MM.1S (cell line): ENCODE measurements around the gene ADAMTS9.

Experiments
- DNase-seq: peaks from one replicate; pipeline ENCODE4 v3.0.0-alpha.2; 2015
- H2AFZ ChIP-seq: fragments of 300-600 bp; sonication (generic); 2 replicates; pipeline ENCODE4 v1.6.0; 2016; ENCODE audit warnings: antibody characterized with exemption, low read length
- H3F3A ChIP-seq: fragments of 300-600 bp; sonication (generic); 2 replicates; pipeline ENCODE4 v1.6.1; 2016; ENCODE audit warnings: mild to moderate bottlenecking, antibody characterized with exemption, low read length, moderate library complexity, mixed read lengths; ENCODE audit not compliant: insufficient read depth
- H3K27ac ChIP-seq: fragments of 300-600 bp; sonication (generic); 2 replicates; pipeline ENCODE4 v1.5.1; 2016; ENCODE audit warnings: mild to moderate bottlenecking, low read length
- H3K27me3 ChIP-seq: fragments of 300-600 bp; sonication (generic); replicated peaks from 2 replicates; pipeline ENCODE4 v1.6.0; 2016; ENCODE audit warnings: low read length; ENCODE audit not compliant: insufficient read depth
- H3K36me3 ChIP-seq: fragments of 300-600 bp; sonication (generic); replicated peaks from 2 replicates; pipeline ENCODE4 v1.6.1; 2016; ENCODE audit warnings: mild to moderate bottlenecking, low read length, mixed read lengths; ENCODE audit not compliant: insufficient read depth
- H3K4me1 ChIP-seq: fragments of 300-600 bp; sonication (generic); 2 replicates; pipeline ENCODE4 v1.6.1; 2016; ENCODE audit warnings: low read length, mixed read lengths
- H3K4me2 ChIP-seq: fragments of 300-600 bp; sonication (generic); 2 replicates; pipeline ENCODE4 v1.6.0; 2016; ENCODE audit warnings: low read depth, low read length
- H3K4me3 ChIP-seq: fragments of 300-600 bp; sonication (generic); 2 replicates; pipeline ENCODE4 v1.5.1; 2016; ENCODE audit warnings: low read length, mixed read lengths
- H3K79me2 ChIP-seq: fragments of 300-600 bp; sonication (generic); 2 replicates; pipeline ENCODE4 v1.6.1; 2016; ENCODE audit warnings: mixed run types, low read length, mixed read lengths
- H3K9ac ChIP-seq: fragments of 300-600 bp; sonication (generic); 2 replicates; pipeline ENCODE4 v1.6.1; 2016; ENCODE audit warnings: low read length, mixed read lengths
- H3K9me2 ChIP-seq: fragments of 300-600 bp; sonication (generic); replicated peaks from 2 replicates; pipeline ENCODE4 v1.6.1; 2016; ENCODE audit warnings: mild to moderate bottlenecking, low read length, mixed read lengths; ENCODE audit not compliant: insufficient read depth
- H3K9me3 ChIP-seq: fragments of 300-600 bp; sonication (generic); replicated peaks from 2 replicates; pipeline ENCODE4 v1.6.1; 2016; ENCODE audit warnings: mild to moderate bottlenecking, low read length, mixed read lengths; ENCODE audit not compliant: insufficient read depth
- H4K20me1 ChIP-seq: fragments of 300-600 bp; sonication (generic); 2 replicates; pipeline ENCODE4 v1.6.1; 2016; ENCODE audit warnings: mild to moderate bottlenecking, low read length, moderate library complexity, mixed read lengths; ENCODE audit not compliant: insufficient read depth
- EZH2 ChIP-seq: fragments of 300-600 bp; sonication (generic); optimal IDR thresholded peaks from 2 replicates; pipeline ENCODE3; 2017; ENCODE audit warnings: low read depth, mild to moderate bottlenecking, antibody characterized with exemption, low read length, mixed read lengths
- EZH2phosphoT487 ChIP-seq: fragments of 300-600 bp; sonication (generic); IDR thresholded peaks from 2 replicates; pipeline ENCODE4 v1.6.1; 2018; ENCODE audit warnings: antibody characterized with exemption, low read length
- TF ChIP-seq, protein P1 (sequence below): fragments of 300-600 bp; sonication (generic); IDR thresholded peaks from 2 replicates; pipeline ENCODE4 v1.5.1; 2016; ENCODE audit warnings: antibody characterized with exemption, low read length, mixed read lengths

ADAMTS9 gene

GRCh38 chr3:64645243-64645642 lies 42.6 kb downstream of the ADAMTS9 start:
- H3K36me3 ChIP-seq, result no peaks in the 10 kb centered on the region
- no peaks in the 10 kb centered on the region for H3K79me2 ChIP-seq
- H4K20me1 ChIP-seq, result no peaks in the 10 kb centered on the region
- no peaks in the 10 kb centered on the region for H3K9me2 ChIP-seq
- H2AFZ ChIP-seq, result no peak overlapping the region
- H3K9me3 ChIP-seq, result no peaks in the 10 kb centered on the region
- H3K4me2 ChIP-seq, result no peak overlapping the region
- H3F3A ChIP-seq, result no peaks in the 10 kb centered on the region
- no peaks in the 10 kb centered on the region for H3K4me1 ChIP-seq
- no peak overlapping the region for H3K27ac ChIP-seq
- DNase-seq, result no peak
- H3K4me3 ChIP-seq, result no peak overlapping the region
- H3K9ac ChIP-seq, result no peak overlapping the region
- no peaks in the 10 kb centered on the region for H3K27me3 ChIP-seq
- TF ChIP-seq EZH2phosphoT487 (no peak), EZH2 (no peak)
- TF ChIP-seq, protein P1, sequence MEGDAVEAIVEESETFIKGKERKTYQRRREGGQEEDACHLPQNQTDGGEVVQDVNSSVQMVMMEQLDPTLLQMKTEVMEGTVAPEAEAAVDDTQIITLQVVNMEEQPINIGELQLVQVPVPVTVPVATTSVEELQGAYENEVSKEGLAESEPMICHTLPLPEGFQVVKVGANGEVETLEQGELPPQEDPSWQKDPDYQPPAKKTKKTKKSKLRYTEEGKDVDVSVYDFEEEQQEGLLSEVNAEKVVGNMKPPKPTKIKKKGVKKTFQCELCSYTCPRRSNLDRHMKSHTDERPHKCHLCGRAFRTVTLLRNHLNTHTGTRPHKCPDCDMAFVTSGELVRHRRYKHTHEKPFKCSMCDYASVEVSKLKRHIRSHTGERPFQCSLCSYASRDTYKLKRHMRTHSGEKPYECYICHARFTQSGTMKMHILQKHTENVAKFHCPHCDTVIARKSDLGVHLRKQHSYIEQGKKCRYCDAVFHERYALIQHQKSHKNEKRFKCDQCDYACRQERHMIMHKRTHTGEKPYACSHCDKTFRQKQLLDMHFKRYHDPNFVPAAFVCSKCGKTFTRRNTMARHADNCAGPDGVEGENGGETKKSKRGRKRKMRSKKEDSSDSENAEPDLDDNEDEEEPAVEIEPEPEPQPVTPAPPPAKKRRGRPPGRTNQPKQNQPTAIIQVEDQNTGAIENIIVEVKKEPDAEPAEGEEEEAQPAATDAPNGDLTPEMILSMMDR, result no peak

DNA sequence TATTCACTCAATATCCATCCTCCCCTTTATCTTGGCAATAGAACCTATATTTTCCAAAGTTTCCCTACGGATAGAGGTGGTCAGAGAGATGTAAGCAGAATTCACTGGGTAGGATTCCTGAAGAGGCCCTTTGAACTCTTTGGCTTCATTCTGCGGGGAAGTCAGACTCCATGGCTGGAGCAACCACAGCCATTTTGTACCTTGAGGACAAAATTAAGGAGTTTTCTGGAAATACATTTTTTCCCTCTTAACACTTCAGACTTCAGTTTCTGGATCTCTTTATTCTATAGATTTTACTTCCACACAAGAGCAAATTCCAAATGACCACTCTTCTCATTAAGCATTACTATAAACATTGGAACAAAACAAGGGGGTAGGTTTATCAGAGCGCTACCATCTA lies 43.3 kb downstream of the ADAMTS9 start:
- no peaks in the 10 kb centered on the region for H3K9me3 ChIP-seq
- no peak overlapping the region for H3K27ac ChIP-seq
- no peaks in the 10 kb centered on the region for H3F3A ChIP-seq
- no peak for DNase-seq
- no peaks in the 10 kb centered on the region for H3K4me1 ChIP-seq
- H3K9ac ChIP-seq, result no peak overlapping the region
- no peaks in the 10 kb centered on the region for H3K9me2 ChIP-seq
- no peak overlapping the region for H3K4me3 ChIP-seq
- H4K20me1 ChIP-seq, result no peaks in the 10 kb centered on the region
- H2AFZ ChIP-seq, result no peak overlapping the region
- H3K79me2 ChIP-seq, result no peaks in the 10 kb centered on the region
- TF ChIP-seq, protein P1, result no peak
- no peak for TF ChIP-seq EZH2phosphoT487
- no peak overlapping the region for H3K4me2 ChIP-seq
- H3K36me3 ChIP-seq, result no peaks in the 10 kb centered on the region
- H3K27me3 ChIP-seq, result no peaks in the 10 kb centered on the region

DNA sequence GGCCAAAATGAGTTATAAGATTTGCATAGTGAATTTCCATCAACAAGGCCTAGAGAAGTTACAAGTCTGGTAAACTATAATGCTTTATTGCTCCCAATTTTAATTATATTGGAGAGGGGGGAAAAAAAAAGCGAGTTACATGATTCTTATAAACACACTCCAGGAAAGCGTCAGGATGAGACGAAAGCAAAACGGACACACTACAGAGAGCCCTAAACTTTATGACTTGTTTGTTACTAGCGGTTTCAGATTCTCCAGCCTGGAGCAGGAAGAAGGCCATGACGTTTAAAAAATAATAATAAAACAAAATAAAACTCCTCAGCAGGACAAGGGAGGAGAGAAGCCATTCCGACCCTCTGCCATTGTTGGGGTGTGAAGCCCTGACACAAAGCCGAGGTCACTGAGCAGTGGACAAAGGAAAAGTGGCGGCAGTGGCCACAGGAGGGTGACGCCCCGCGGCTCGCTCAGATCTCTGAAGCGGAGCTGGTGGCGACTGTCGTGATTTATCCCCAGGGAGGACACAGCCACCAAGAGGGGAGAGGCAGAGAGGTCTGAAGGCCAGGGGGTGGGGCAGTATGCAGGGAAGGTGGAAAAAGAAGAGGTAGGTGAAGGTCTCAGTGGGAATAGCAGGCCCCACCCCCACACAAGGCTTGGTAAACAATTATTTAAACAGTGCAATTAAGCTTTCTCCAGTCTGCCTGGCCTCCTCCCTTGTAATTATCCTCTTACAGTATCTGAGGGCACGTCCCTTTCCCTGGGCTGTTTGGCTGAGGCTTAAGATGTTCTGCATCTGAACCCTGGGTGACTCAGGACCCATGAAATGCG lies 45.3 kb downstream of the ADAMTS9 start:
- no peaks in the 10 kb centered on the region for H3K79me2 ChIP-seq
- DNase-seq, result no peak
- no peak overlapping the region for H2AFZ ChIP-seq
- H3F3A ChIP-seq, result no peaks in the 10 kb centered on the region
- no peak overlapping the region for H3K9ac ChIP-seq
- no peaks in the 10 kb centered on the region for H4K20me1 ChIP-seq
- H3K9me2 ChIP-seq, result no peaks in the 10 kb centered on the region
- H3K27me3 ChIP-seq, result no peaks in the 10 kb centered on the region
- no peak overlapping the region for H3K4me2 ChIP-seq
- TF ChIP-seq, protein P1, result no peak
- TF ChIP-seq EZH2phosphoT487 (no peak), EZH2 (no peak)
- H3K4me3 ChIP-seq, result no peak overlapping the region
- H3K4me1 ChIP-seq, result no peaks in the 10 kb centered on the region
- no peaks in the 10 kb centered on the region for H3K36me3 ChIP-seq
- no peak overlapping the region for H3K27ac ChIP-seq
- no peaks in the 10 kb centered on the region for H3K9me3 ChIP-seq
